RWPE1 (cell line): ENCODE measurements around the gene STPG1.
A peak's percentile ranks its signal among the peaks of the same experiment; 100 is the strongest.

Experiments
- CTCF ChIA-PET: fragments of 350-600 bp; sonication (Branson Sonifier 250); formaldehyde crosslinking; extraction: SDS; loops from one replicate; lab custom pipeline; 2021; lab: Yijun Ruan, JAX
- POLR2A ChIA-PET: fragments of 400-600 bp; formaldehyde crosslinking; extraction: SDS; loops from one replicate; lab custom pipeline; 2020; ENCODE audit warnings: antibody characterized with exemption; ENCODE audit not compliant: low non-redundant PET; lab: Yijun Ruan, JAX
- DNase-seq: peaks from one replicate; pipeline ENCODE4 v3.0.0; 2012; ENCODE audit warnings: low spot score
- H3K27ac ChIP-seq: fragments of 450-650 bp; 2 replicates; pipeline ENCODE4 v1.5.1; 2017
- TF ChIP-seq, protein P1 (sequence below): fragments of 450-650 bp; conservative IDR thresholded peaks from 2 replicates; pipeline ENCODE4 v1.5.1; 2017; ENCODE audit warnings: low read depth, mild to moderate bottlenecking

Gene STPG1

DNA sequence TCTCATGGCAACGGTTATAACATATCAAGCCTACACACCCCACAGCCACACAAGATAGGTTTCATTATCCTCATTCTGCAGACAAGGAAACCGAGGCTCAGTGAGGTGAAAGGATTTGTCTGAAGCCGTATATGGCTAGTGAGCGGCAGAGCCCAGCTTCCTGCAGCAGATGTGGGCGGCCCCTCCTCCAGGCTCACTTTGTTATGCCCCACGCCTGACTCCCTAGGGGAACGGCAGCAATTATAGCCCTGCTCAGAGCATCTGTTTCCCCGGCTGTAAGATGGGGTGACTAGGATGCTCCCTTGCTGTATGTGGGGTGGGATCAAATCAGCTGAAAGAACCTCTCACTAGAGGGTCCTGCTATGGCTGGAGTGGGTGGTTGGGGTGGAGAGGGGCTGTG, 72.3 kb downstream of the STPG1 start:
- TF ChIP-seq, protein P1, sequence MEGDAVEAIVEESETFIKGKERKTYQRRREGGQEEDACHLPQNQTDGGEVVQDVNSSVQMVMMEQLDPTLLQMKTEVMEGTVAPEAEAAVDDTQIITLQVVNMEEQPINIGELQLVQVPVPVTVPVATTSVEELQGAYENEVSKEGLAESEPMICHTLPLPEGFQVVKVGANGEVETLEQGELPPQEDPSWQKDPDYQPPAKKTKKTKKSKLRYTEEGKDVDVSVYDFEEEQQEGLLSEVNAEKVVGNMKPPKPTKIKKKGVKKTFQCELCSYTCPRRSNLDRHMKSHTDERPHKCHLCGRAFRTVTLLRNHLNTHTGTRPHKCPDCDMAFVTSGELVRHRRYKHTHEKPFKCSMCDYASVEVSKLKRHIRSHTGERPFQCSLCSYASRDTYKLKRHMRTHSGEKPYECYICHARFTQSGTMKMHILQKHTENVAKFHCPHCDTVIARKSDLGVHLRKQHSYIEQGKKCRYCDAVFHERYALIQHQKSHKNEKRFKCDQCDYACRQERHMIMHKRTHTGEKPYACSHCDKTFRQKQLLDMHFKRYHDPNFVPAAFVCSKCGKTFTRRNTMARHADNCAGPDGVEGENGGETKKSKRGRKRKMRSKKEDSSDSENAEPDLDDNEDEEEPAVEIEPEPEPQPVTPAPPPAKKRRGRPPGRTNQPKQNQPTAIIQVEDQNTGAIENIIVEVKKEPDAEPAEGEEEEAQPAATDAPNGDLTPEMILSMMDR, result no peak
- ChIA-PET POLR2A (no interaction called here), CTCF (interaction anchor here (1.0 kb wide), 1 partner anchor 142 kb away, joined by 3 read pairs; no protein-coding TSS in a partner anchor)
- H3K27ac ChIP-seq, result peak overlapping the region; percentile 1; the same call in 1 of the 2 replicates
- DNase-seq, result no peak

GRCh38 chr1:24340770-24341169, 72.8 kb downstream of the STPG1 start:
- ChIA-PET POLR2A (no interaction called here), CTCF (interaction anchor here (1.0 kb wide), 1 partner anchor 142 kb away, joined by 3 read pairs; no protein-coding TSS in a partner anchor)
- DNase-seq, result no peak

GRCh38 chr1:24339996-24340395, 73.6 kb downstream of the STPG1 start:
- TF ChIP-seq, protein P1, result no peak
- ChIA-PET POLR2A (no interaction called here), CTCF (no interaction called here)
- H3K27ac ChIP-seq, result no peak overlapping the region; the same call in 1 of the 2 replicates
- no peak for DNase-seq

More at GRCh38 chr1:24340770-24341169, 72.8 kb downstream of the STPG1 start:
- TF ChIP-seq, protein P1, result no peak
- no peak overlapping the region; the same call in 1 of the 2 replicates for H3K27ac ChIP-seq

- H3K27ac ChIP-seq, result no peak overlapping the region
- DNase-seq, result no peak
- TF ChIP-seq, protein P1, result no peak
- CTCF ChIA-PET, result interaction anchor here (1.2 kb wide), 1 partner anchor 53 kb away, joined by 7 read pairs; no protein-coding TSS in a partner anchor
- POLR2A ChIA-PET, result no interaction called here
These were observed 75.1 kb downstream of the STPG1 start for GRCh38 chr1:24338447-24338846.

DNA sequence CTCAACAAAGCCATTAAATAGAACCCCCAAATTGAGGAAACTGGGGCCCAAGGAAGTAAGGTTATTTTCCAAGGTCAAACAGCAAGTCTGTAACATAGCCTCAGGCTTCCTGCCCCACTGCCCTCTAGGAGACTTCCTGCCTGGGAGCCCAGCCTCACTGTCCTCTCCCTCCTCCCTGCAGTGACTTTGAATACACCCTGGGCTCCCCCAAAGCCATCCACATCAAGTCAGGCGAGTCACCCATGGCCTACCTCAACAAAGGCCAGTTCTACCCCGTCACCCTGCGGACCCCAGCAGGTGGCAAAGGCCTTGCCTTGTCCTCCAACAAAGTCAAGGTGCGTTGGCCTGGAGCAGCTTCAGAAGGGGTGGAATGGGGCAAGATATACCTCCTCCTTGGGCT, 76.1 kb downstream of the STPG1 start:
- TF ChIP-seq, protein P1, result no peak
- ChIA-PET POLR2A (interaction anchor here (0.6 kb wide), 1 partner anchor 47 kb away, joined by 3 read pairs; no protein-coding TSS in a partner anchor), CTCF (no interaction called here)
- DNase-seq, result no peak
- no peak overlapping the region for H3K27ac ChIP-seq

DNA sequence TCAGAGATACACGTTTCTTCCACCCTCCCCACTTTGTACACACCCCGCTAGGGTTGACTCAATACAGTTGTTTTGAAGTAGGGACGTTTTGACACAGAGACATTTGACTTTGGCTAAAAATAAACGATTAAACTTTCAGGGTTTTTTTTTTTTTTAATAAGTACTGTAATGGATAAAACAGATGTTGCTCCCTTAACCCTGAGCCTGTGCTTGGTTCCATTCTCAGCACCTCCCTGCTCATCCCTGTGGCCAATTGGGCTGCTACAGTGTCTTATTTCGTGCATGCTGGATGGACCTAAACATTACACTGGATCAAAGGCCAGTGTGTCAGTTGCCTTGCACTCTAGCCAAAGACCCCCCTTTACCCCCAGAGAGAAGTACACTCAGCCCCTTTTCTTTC, 77.5 kb downstream of the STPG1 start:
- POLR2A ChIA-PET, result no interaction called here
- TF ChIP-seq, protein P1, result no peak
- H3K27ac ChIP-seq, result no peak overlapping the region
- CTCF ChIA-PET, result no interaction called here
- DNase-seq, result no peak
